ENCODE measurements around the gene MTR.

- TF ChIP-seq CTCF (IDR thresholded peaks at IDR 0.05) (no peak), POLR2AphosphoS5 (IDR thresholded peaks at IDR 0.05) (no peak), POLR2A (IDR thresholded peaks at IDR 0.05; ENCODE audit: low read depth) (no peak), EP300 (IDR thresholded peaks at IDR 0.05) (no peak)
Observed at GRCh38 chr1:236951672-236952071, 156.6 kb downstream of the MTR start.
